ENCODE measurements around the gene TMPRSS12.
A peak's percentile ranks its signal among the peaks of the same experiment; 100 is the strongest.

- TF ChIP-seq CTCF (IDR thresholded peaks at IDR 0.05) = peak; percentile 32 to 82 (median 68)
- no peak for TF ChIP-seq EP300 (IDR thresholded peaks at IDR 0.05)
These were observed 17.3 kb upstream of the TMPRSS12 start for GRCh38 chr12:50825372-50825838.

All from gastroesophageal sphincter (tissue), 3 donors.